ENCODE measurements around the gene MED13.

Gene MED13

GRCh38 chr17:61981323-61981722, 83.8 kb downstream of the MED13 start:
- FAIRE-seq (no peak), DNase-seq (ENCODE audit: insufficient read length, low spot score) (no peak)
- no peak for TF ChIP-seq CTCF (IDR thresholded peaks at IDR 0.05; ENCODE audit: insufficient read depth, missing control alignments)

GRCh38 chr17:61980535-61980934, 84.5 kb downstream of the MED13 start:
- DNase-seq (ENCODE audit: insufficient read length, low spot score) (no peak), FAIRE-seq (no peak)
- no peak for TF ChIP-seq CTCF (IDR thresholded peaks at IDR 0.05; ENCODE audit: insufficient read depth, missing control alignments)

GRCh38 chr17:61974115-61974514, 91.0 kb downstream of the MED13 start:
- FAIRE-seq = no peak
- DNase-seq (ENCODE audit: insufficient read length, low spot score) = no peak
- no peak for TF ChIP-seq CTCF (IDR thresholded peaks at IDR 0.05; ENCODE audit: insufficient read depth, missing control alignments)

GRCh38 chr17:61972311-61972710, 92.8 kb downstream of the MED13 start:
- DNase-seq (ENCODE audit: insufficient read length, low spot score) (no peak), FAIRE-seq (no peak)
- TF ChIP-seq CTCF (IDR thresholded peaks at IDR 0.05; ENCODE audit: insufficient read depth, missing control alignments) = no peak

GRCh38 chr17:61970030-61970429, 95.0 kb downstream of the MED13 start:
- FAIRE-seq = no peak
- no peak for DNase-seq (ENCODE audit: insufficient read length, low spot score)
- no peak for TF ChIP-seq CTCF (IDR thresholded peaks at IDR 0.05; ENCODE audit: insufficient read depth, missing control alignments)

GRCh38 chr17:61968757-61969156, 96.3 kb downstream of the MED13 start:
- no peak for DNase-seq (ENCODE audit: insufficient read length, low spot score)
- no peak for FAIRE-seq
- no peak for TF ChIP-seq CTCF (IDR thresholded peaks at IDR 0.05; ENCODE audit: insufficient read depth, missing control alignments)

GRCh38 chr17:61967729-61968128, 97.3 kb downstream of the MED13 start:
- FAIRE-seq (no peak), DNase-seq (ENCODE audit: insufficient read length, low spot score) (no peak)
- no peak for TF ChIP-seq CTCF (IDR thresholded peaks at IDR 0.05; ENCODE audit: insufficient read depth, missing control alignments)
